Measurements from ENCODE around the gene FBXO4. TPM values are rescaled to one million over a fixed set of nuclear protein-coding genes. Genes with fewer than 3 reads are reported as not detected.
A peak's percentile ranks its signal among the peaks of the same experiment; 100 is the strongest.

Gene FBXO4
- polyA plus RNA-seq, 2 donors, result 6.4 to 7.6 TPM

DNA sequence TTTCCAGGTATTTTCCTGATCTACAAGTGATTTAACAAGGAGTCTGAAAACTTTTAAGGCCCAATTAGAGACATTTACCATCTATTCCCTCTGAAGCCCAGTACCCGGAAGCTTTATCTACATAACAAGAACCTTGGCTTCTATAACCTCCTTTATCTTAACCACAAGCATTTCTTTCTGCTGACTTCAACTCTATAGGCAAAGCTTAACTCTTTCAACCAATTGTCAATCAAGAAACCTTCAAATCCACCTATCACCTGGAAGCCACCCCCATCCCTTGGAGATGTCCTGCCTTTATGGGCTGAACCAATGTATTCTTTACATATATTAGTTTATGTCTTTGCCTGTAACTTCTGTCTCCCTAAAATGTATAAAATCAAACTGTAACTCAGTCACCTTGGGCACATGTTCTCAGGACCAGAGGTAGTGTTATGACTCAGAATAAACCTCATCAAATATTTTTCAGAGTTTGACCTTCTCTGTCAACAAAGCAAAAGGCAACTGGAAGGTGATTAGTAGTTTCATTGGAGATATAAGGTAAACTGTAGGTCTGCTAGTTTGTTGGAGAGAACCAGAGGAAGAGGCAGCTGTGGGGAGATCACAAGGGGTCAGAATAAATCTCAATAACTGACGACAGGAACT lies 33.9 kb upstream of the FBXO4 start:
- WGBS, 2 donors, result 53 to 72% methylated on average over 2 of the region's 2 CpGs
- H3K4me3 ChIP-seq (ENCODE audit: low read depth in 1 of 2, low read length in 2 of 2), result no peak overlapping the region
- H3K27me3 ChIP-seq (ENCODE audit: control insufficient read depth in 1 of 2, insufficient read depth in 2 of 2, low read length in 2 of 2), result no peaks in the 10 kb centered on the region
- no peak overlapping the region for H3K27ac ChIP-seq (ENCODE audit: low read depth in 2 of 2, low read length in 1 of 2)
- no peaks in the 10 kb centered on the region for H3K9me3 ChIP-seq (ENCODE audit: control insufficient read depth in 2 of 2, insufficient read depth in 1 of 2, low read depth in 1 of 2, low read length in 1 of 2)
- no peaks in the 10 kb centered on the region for H3K4me1 ChIP-seq (ENCODE audit: control insufficient read depth in 2 of 2, insufficient read depth in 2 of 2, low read length in 1 of 2)
- no peaks in the 10 kb centered on the region for H3K36me3 ChIP-seq (ENCODE audit: control insufficient read depth in 2 of 2, insufficient read depth in 2 of 2, low read length in 1 of 2)

DNA sequence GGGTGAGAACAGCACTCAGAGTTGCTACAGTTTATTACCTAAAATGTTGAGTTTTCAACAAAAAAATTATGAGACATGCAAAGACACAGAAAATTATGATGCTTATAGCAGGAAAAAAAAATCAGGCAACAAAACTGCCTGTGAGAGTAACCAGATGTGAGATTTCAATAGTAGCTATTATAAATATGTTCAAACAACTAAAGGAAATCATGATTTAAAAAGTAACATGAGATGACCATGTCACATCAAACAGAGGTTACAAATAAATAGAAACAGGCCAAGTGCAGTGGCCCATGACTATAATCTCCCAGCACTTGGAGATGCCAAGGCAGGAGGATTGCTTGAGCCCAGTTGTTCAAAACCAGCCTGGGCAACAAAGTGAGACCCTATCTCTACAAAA lies 33.0 kb upstream of the FBXO4 start:
- Histone ChIP-seq H3K27ac (ENCODE audit: low read depth in 2 of 2, low read length in 1 of 2) (no peak overlapping the region), H3K36me3 (ENCODE audit: control insufficient read depth in 2 of 2, insufficient read depth in 2 of 2, low read length in 1 of 2) (no peaks in the 10 kb centered on the region), H3K4me3 (ENCODE audit: low read depth in 1 of 2, low read length in 2 of 2) (no peak overlapping the region), H3K4me1 (ENCODE audit: control insufficient read depth in 2 of 2, insufficient read depth in 2 of 2, low read length in 1 of 2) (no peaks in the 10 kb centered on the region), H3K27me3 (ENCODE audit: control insufficient read depth in 1 of 2, insufficient read depth in 2 of 2, low read length in 2 of 2) (no peaks in the 10 kb centered on the region), H3K9me3 (ENCODE audit: control insufficient read depth in 2 of 2, insufficient read depth in 1 of 2, low read depth in 1 of 2, low read length in 1 of 2) (no peaks in the 10 kb centered on the region)

DNA sequence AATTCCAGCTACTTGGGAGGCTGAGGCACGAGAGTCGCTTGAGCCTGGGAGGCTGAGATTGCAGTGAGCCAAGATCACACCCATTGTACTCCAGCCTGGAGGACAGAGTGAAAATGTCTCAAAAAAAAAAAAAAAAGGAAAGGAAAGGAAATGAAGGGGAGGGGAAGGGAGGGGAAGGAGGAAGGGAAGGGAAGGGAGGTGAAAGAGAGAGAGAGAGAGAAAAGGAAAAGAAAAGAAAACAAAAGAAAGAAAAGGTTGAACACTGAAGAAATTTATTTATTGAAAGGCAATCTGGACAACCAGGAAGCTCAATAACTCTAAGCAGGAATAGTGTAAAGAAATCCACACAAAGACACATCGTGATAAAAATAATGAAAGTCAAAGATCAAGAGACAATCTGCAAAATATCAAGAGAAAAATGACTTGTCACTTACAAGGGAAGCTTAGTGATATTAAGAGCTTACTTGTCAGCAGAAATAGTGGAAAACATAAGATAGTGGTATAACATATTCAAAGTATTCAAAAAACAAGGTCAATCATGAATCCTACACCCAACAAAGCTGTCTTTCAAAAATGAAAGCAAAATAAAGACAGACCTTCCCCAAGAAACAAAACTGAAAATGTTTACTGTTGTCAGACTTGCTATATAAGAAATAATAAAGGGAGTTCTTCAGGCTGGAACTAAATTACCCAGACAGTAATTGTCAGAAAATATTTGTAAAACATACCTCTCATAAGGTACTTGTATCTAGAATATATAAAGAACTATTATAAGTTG lies 31.8 kb upstream of the FBXO4 start:
- H3K27ac ChIP-seq (ENCODE audit: low read depth in 2 of 2, low read length in 1 of 2), result no peak overlapping the region
- no peaks in the 10 kb centered on the region for H3K27me3 ChIP-seq (ENCODE audit: control insufficient read depth in 1 of 2, insufficient read depth in 2 of 2, low read length in 2 of 2)
- no peaks in the 10 kb centered on the region for H3K36me3 ChIP-seq (ENCODE audit: control insufficient read depth in 2 of 2, insufficient read depth in 2 of 2, low read length in 1 of 2)
- H3K4me3 ChIP-seq (ENCODE audit: low read depth in 1 of 2, low read length in 2 of 2), result no peak overlapping the region
- no peaks in the 10 kb centered on the region for H3K4me1 ChIP-seq (ENCODE audit: control insufficient read depth in 2 of 2, insufficient read depth in 2 of 2, low read length in 1 of 2)
- WGBS, 2 donors, result 77 to 83% methylated on average over 3 of the region's 3 CpGs
- no peaks in the 10 kb centered on the region for H3K9me3 ChIP-seq (ENCODE audit: control insufficient read depth in 2 of 2, insufficient read depth in 1 of 2, low read depth in 1 of 2, low read length in 1 of 2)

DNA sequence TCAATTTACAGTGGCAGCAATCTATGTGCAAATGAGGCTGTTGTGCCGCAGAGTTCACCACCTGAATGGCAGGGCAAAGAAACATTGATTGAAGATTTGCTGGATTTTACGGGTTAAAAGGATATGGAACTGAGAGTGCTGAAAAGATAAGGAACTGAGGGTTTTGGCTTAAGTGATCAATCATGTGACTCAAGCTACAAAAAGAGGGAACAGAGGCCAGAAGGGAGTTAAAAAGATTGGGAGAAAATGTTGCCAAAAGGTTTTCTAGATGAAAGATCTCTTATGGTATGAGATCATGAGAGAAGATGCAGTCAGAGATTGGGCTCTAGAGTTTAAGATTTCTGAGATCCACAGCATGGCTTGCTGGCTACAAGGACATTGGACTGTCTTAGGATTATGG lies 28.9 kb upstream of the FBXO4 start:
- H3K36me3 ChIP-seq (ENCODE audit: control insufficient read depth in 2 of 2, insufficient read depth in 2 of 2, low read length in 1 of 2), result no peaks in the 10 kb centered on the region
- H3K4me1 ChIP-seq (ENCODE audit: control insufficient read depth in 2 of 2, insufficient read depth in 2 of 2, low read length in 1 of 2), result no peaks in the 10 kb centered on the region
- no peak overlapping the region for H3K4me3 ChIP-seq (ENCODE audit: low read depth in 1 of 2, low read length in 2 of 2)
- H3K9me3 ChIP-seq (ENCODE audit: control insufficient read depth in 2 of 2, insufficient read depth in 1 of 2, low read depth in 1 of 2, low read length in 1 of 2), result no peaks in the 10 kb centered on the region
- 12 to 15% methylated on average over 2 of the region's 2 CpGs for WGBS, 2 donors
- H3K27me3 ChIP-seq (ENCODE audit: control insufficient read depth in 1 of 2, insufficient read depth in 2 of 2, low read length in 2 of 2), result no peaks in the 10 kb centered on the region
- H3K27ac ChIP-seq (ENCODE audit: low read depth in 2 of 2, low read length in 1 of 2), result no peak overlapping the region

DNA sequence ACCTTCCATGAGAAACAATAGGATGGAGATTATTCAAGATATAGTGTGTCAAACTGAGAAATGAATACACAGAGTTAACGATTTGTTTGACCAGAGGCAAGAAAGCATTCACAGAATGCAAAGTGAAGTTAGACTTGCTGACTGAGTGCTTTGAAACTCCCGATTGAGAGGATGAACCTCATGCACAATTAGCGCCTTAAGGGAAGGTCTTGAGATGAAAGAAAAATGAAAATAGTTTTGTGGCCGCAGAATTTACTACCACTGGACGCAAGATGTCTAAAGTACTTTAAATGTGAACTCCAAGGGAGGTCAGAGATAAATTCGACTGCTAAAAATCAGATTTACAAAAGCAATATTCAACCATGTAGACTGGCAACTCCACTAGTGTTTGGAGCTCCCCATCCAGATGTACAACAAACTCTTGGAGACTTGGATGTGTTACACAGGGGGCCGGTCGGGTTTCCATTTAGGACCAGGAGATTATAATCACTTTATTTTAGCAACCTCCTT lies 21.6 kb upstream of the FBXO4 start:
- WGBS, 2 donors, result 41 to 46% methylated on average over 8 of the region's 8 CpGs
- H3K36me3 ChIP-seq (ENCODE audit: control insufficient read depth in 2 of 2, insufficient read depth in 2 of 2, low read length in 1 of 2), result peaks cover 0 to 3% of the 10 kb centered on the region in 2 donors
- no peaks in the 10 kb centered on the region for H3K9me3 ChIP-seq (ENCODE audit: control insufficient read depth in 2 of 2, insufficient read depth in 1 of 2, low read depth in 1 of 2, low read length in 1 of 2)
- H3K4me1 ChIP-seq (ENCODE audit: control insufficient read depth in 2 of 2, insufficient read depth in 2 of 2, low read length in 1 of 2), result no peaks in the 10 kb centered on the region
- no peaks in the 10 kb centered on the region for H3K27me3 ChIP-seq (ENCODE audit: control insufficient read depth in 1 of 2, insufficient read depth in 2 of 2, low read length in 2 of 2)
- peak overlapping the region; percentile 97 to 99 for H3K4me3 ChIP-seq (ENCODE audit: low read depth in 1 of 2, low read length in 2 of 2)
- H3K27ac ChIP-seq (ENCODE audit: low read depth in 2 of 2, low read length in 1 of 2), result peak overlapping the region; percentile 72 to 97

DNA sequence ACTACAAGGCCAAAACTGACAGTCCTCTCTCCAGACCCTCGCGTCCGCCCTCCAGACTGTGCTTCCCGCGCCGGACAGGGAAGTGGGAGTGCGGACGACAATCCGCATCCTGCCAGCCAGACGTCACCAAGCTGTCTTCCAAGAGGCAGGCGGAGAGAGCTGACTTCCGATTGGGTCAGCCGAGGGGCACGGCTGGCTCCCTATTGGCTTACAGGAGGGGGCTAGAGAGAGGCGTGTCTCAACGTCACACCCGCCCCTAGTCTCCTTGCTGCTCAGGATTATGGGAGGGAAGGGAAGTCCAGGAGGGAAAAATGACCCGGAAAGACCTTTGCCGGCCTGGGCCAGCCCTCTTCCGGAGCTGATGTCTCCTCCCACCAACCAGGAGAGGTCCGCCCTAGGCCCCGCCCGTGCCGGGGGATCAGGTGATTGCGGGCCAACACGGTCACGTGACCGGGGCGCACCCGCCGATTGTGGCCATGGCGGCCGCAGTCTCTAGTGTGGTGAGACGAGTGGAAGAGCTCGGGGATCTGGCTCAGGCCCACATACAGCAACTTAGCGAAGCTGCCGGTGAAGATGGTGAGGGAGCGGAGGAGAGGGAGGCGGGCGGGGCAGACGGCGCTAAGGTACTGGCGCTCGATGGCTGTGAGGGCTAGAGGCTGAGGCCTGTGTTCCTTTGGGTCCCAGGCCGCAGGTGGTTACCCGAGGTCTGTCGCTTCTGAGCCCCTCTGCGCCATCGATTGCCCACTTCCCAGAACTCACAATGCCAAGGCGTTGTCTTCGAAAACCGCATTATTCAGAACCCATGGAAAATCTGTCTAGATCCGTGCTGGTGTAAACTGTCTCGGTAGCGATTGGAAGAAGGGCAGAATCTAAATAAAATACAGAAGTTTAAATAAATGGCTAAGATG lies 20.9 kb upstream of the FBXO4 start, which contains the start of gene RIMOC1:
TSS of gene RIMOC1 (plus strand) at position 453 of the 908 bp plus-strand sequence. CDS start at position 477, 24 bp downstream.
- no peaks in the 10 kb centered on the region for H3K9me3 ChIP-seq (ENCODE audit: control insufficient read depth in 2 of 2, insufficient read depth in 1 of 2, low read depth in 1 of 2, low read length in 1 of 2)
- peak within 1 kb of the TSS; percentile 97 to 99 for H3K4me3 ChIP-seq (ENCODE audit: low read depth in 1 of 2, low read length in 2 of 2)
- H3K4me1 ChIP-seq (ENCODE audit: control insufficient read depth in 2 of 2, insufficient read depth in 2 of 2, low read length in 1 of 2), result no peaks in the 10 kb centered on the region
- H3K27me3 ChIP-seq (ENCODE audit: control insufficient read depth in 1 of 2, insufficient read depth in 2 of 2, low read length in 2 of 2), result no peaks in the 10 kb centered on the region
- H3K36me3 ChIP-seq (ENCODE audit: control insufficient read depth in 2 of 2, insufficient read depth in 2 of 2, low read length in 1 of 2), result peaks cover 0 to 3% of the 10 kb centered on the region in 2 donors
- 0 to 1% methylated on average over 55 of the region's 55 CpGs for WGBS, 2 donors
- peak within 1 kb of the TSS; percentile 95 to 97 for H3K27ac ChIP-seq (ENCODE audit: low read depth in 2 of 2, low read length in 1 of 2)

DNA sequence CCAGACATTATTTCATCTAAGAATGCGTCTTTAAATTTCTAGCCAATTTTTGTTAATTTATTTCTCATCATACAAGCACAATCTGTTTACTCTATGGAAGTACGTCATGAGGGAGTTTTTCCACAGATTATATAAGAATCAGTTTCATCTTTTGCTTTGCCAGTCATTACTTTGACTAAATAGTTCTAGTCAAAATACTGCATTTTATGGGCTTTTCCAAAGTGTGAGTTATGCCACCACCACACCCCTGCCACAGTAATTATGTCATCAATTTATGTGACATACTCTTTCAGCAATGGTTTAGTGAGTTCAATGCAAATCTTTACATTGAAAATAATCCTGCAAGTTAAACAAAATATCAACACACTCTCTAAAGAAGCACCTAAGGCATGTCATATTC lies 18.9 kb upstream of the FBXO4 start:
- Histone ChIP-seq H3K27ac (ENCODE audit: low read depth in 2 of 2, low read length in 1 of 2) (no peak overlapping the region), H3K4me3 (ENCODE audit: low read depth in 1 of 2, low read length in 2 of 2) (no peak overlapping the region), H3K36me3 (ENCODE audit: control insufficient read depth in 2 of 2, insufficient read depth in 2 of 2, low read length in 1 of 2) (peaks cover 3% of the 10 kb centered on the region in 2 donors), H3K4me1 (ENCODE audit: control insufficient read depth in 2 of 2, insufficient read depth in 2 of 2, low read length in 1 of 2) (no peaks in the 10 kb centered on the region), H3K27me3 (ENCODE audit: control insufficient read depth in 1 of 2, insufficient read depth in 2 of 2, low read length in 2 of 2) (no peaks in the 10 kb centered on the region), H3K9me3 (ENCODE audit: control insufficient read depth in 2 of 2, insufficient read depth in 1 of 2, low read depth in 1 of 2, low read length in 1 of 2) (no peaks in the 10 kb centered on the region)
- WGBS, 2 donors, result 79 to 87% methylated on average over 2 of the region's 2 CpGs

DNA sequence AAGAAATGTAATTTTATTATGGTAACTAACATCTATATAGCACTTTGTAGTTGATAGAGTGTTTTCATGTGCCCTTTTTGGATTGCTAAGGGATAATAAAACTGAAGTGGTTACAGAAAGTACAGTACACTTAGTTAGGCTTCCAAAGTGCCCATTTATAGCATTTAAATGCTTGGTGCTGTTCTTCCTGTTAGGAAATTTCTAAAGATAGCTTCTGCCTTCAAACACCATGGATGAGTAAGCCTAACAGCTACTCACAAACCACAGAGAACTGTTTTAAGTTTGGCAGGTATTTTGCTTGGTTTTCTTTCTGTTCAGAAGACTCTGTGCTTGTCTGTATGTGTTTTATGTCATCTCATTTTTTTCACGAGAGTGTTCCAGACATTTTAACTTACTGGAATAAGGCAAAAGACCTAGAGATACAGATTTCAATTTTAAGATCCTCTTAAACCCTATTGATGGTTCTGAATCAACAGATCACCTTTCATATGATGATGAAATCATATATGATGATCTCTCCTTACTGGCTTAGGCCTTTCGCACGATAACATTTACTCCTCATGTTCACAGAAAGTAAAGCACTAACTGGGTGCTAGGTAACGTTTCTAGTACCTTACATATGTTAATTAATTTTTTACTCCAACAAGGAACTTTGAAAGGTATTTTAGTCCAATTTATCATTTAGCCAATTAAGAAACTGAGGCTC lies 16.6 kb upstream of the FBXO4 start:
- Histone ChIP-seq H3K27ac (ENCODE audit: low read depth in 2 of 2, low read length in 1 of 2) (no peak overlapping the region), H3K4me3 (ENCODE audit: low read depth in 1 of 2, low read length in 2 of 2) (no peak overlapping the region), H3K4me1 (ENCODE audit: control insufficient read depth in 2 of 2, insufficient read depth in 2 of 2, low read length in 1 of 2) (no peaks in the 10 kb centered on the region), H3K36me3 (ENCODE audit: control insufficient read depth in 2 of 2, insufficient read depth in 2 of 2, low read length in 1 of 2) (peaks cover 3 to 7% of the 10 kb centered on the region in 2 donors), H3K27me3 (ENCODE audit: control insufficient read depth in 1 of 2, insufficient read depth in 2 of 2, low read length in 2 of 2) (no peaks in the 10 kb centered on the region), H3K9me3 (ENCODE audit: control insufficient read depth in 2 of 2, insufficient read depth in 1 of 2, low read depth in 1 of 2, low read length in 1 of 2) (no peaks in the 10 kb centered on the region)
- WGBS, 2 donors, result 87 to 89% methylated on average over 4 of the region's 4 CpGs

DNA sequence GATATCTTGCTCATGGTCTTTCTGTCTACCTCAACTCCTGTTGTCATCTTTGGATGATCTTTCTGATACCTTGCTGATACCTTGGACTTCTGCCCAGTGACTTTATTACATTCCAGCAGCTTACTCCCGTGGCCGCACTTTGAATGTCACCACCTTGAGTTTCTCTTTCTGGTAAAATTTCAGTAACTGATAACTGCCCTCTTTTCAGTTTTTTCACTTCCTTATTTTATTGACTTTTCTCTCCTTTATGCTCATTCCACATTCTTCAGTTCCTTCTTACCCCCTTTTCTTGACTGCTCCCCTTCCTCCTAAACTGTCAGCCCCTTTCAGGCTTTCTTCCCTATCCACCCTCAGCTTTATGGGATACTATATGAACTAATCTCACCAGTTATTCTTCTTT lies 7.0 kb upstream of the FBXO4 start:
- Histone ChIP-seq H3K27ac (ENCODE audit: low read depth in 2 of 2, low read length in 1 of 2) (no peak overlapping the region), H3K4me1 (ENCODE audit: control insufficient read depth in 2 of 2, insufficient read depth in 2 of 2, low read length in 1 of 2) (no peaks in the 10 kb centered on the region), H3K4me3 (ENCODE audit: low read depth in 1 of 2, low read length in 2 of 2) (no peak overlapping the region), H3K36me3 (ENCODE audit: control insufficient read depth in 2 of 2, insufficient read depth in 2 of 2, low read length in 1 of 2) (peaks cover 6 to 8% of the 10 kb centered on the region in 2 donors), H3K9me3 (ENCODE audit: control insufficient read depth in 2 of 2, insufficient read depth in 1 of 2, low read depth in 1 of 2, low read length in 1 of 2) (no peaks in the 10 kb centered on the region), H3K27me3 (ENCODE audit: control insufficient read depth in 1 of 2, insufficient read depth in 2 of 2, low read length in 2 of 2) (no peaks in the 10 kb centered on the region)
- 86 to 89% methylated on average over 2 of the region's 2 CpGs for WGBS, 2 donors
